HG03103 (cell line): ENCODE data around the gene PRKACA.

Source experiments
- ATAC-seq: cut with Tn5 transposase; IDR thresholded peaks from one replicate; pipeline ENCODE4 v1.9.1; 2021; ENCODE audit warnings: low read depth; ENCODE audit not compliant: unreplicated experiment

PRKACA gene

GRCh38 chr19:14097532-14098151, 19.9 kb downstream of the PRKACA start:
- ATAC-seq, result no peak

- ATAC-seq, result no peak
These were observed 21.1 kb downstream of the PRKACA start for GRCh38 chr19:14096272-14096992.

GRCh38 chr19:14094854-14095253, 22.7 kb downstream of the PRKACA start:
- no peak for ATAC-seq

- ATAC-seq, result no peak
These were observed 24.3 kb downstream of the PRKACA start for GRCh38 chr19:14093117-14093823.

GRCh38 chr19:14091813-14092462, 25.6 kb downstream of the PRKACA start:
- no peak for ATAC-seq

- peak; percentile 41 for ATAC-seq
These were observed 26.3 kb downstream of the PRKACA start for GRCh38 chr19:14091081-14091812.

- ATAC-seq, result peak; percentile 30
These were observed 27.0 kb downstream of the PRKACA start, which contains the start of gene SAMD1 for GRCh38 chr19:14090509-14091080. Gene SAMD1, minus strand, starts transcription at chr19:14090751.

GRCh38 chr19:14089662-14090508, 27.7 kb downstream of the PRKACA start:
- ATAC-seq, result no peak

GRCh38 chr19:14089412-14089661, 28.2 kb downstream of the PRKACA start:
- ATAC-seq, result no peak

GRCh38 chr19:14088634-14089411, 28.7 kb downstream of the PRKACA start:
- ATAC-seq, result no peak

- ATAC-seq, result no peak
These were observed 31.5 kb downstream of the PRKACA start for GRCh38 chr19:14086098-14086497.

GRCh38 chr19:14085309-14085995, 32.1 kb downstream of the PRKACA start, which contains the start of gene C19orf67:
Gene C19orf67, minus strand, starts transcription at chr19:14085783. Its CDS starts 156 bp downstream, at chr19:14085627.
- no peak for ATAC-seq

- ATAC-seq, result no peak
These were observed 34.9 kb downstream of the PRKACA start for GRCh38 chr19:14082675-14082960.

GRCh38 chr19:14081797-14082674, 35.5 kb downstream of the PRKACA start:
- no peak for ATAC-seq

GRCh38 chr19:14080887-14081796, 36.4 kb downstream of the PRKACA start:
- ATAC-seq, result peak; percentile 68

GRCh38 chr19:14078411-14078810, 39.2 kb downstream of the PRKACA start:
- ATAC-seq, result no peak
